Activated CD4-positive, alpha-beta T cell treated with anti-CD3 and anti-CD28 coated beads, Interleukin-2, amount 50 U/mL, for 16 hours (primary cell): ENCODE results near the gene SYTL1.

Source experiments
- DNase-seq: peaks from one replicate; pipeline ENCODE4 v3.0.0-alpha.2; 2020

The SYTL1 gene

DNA sequence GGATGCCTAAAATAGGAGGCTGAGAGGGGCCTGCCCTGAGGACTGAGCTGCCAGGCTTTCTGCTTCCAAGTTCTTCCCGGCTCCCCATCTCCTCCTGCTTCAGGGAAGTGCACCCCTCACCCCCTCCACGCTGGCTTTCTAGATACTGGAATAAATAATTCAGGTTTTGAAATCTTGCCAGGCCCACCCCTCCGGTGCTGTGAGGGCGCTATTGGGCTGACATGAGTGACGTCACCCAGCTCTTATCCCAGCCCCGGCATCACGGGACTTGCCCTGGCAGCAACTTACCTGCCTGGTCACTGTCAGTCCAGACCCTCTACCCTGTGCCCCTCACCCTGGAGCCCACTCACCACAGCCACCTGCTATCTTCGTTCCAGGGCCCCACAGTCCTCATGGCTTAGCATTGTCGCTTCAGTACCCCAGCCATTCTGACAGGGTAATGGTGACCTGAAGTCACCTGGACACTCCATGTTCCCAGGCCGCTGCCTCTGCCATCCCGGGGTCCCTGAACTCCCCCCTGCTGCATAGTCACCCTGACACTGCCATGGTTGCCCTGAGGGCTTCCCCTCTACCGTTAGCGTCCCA, 49.8 kb downstream of the SYTL1 start:
- DNase-seq: peak; percentile 18

DNA sequence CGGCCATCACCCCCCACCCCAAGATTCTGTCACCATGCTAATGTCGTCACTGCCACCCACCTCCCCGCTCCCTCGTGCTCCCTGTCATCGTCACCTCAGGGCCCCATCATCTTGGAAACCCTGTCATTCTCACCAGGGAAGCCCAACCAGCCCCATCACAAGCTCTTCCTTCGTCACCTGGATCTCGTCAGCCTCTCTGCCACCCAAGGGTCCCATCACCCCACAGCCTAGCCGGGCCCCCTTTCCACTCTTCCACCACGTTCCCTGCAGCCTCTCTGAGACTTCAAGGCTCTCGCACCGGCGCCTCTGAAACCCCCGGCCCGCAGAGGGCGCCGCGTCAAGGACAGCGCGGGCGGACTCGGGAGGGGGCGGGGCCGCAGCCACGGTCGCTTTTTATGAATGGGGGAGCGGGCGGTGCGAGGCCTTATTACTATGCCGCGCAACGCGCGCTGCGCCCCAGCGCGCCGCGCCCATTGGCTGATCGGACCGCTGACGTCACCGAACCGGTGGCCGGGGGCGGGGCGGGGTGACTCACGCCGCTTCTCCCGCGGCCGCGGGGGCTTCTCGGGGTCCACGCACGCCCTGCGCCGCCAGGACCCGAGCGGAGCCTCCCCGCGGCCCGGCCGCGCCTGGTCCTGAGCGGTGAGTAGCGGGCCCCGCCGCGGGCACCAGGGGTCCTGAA, 50.4 kb downstream of the SYTL1 start, which contains the start of gene GPR3:
Gene GPR3 (plus strand): TSS at position 527 of the 682 bp plus-strand sequence. CDS start 1,177 bp downstream, outside the sequence.
- peak; percentile 94 for DNase-seq

DNA sequence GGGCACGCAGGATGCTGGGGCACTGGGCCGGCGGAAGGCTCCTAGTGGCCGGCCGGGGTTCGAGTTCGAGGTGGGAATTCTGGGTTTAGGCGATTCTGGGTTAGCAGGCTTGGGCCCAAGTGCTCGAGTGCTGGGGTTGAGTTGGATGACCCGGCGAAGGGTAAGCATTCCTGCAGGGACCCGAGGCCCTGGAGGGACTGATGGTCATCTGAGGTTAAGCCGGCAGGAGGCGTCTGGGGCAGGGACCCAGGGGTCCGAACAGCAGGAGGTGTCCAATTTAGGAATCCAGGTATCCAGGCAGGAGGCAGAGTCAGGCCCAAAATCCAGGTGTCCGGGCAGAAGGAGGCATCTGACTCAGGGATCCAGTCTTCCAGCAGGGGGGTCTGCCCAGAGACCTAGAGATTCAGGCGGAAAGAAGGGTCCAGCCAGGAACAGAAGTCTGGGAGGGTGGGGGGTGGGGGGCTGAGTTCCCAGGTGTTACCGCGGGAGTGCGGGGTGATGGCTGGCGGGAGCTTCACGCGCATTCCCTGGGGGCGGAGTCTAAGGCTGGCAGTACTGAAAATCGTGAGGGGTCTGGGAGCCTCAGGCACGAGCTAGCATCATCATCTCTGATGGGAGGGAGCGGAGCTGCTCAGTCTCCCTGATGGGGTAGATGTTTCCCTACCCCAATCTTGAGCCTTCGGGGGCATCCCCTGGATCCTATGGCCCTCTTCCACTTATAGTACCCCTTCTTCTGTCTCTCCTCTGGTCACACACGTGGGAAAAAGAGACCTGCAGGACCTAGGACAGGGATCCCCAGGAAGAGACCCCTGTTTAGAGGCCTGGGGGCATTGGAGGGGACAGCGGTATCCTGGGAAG, 51.2 kb downstream of the SYTL1 start:
- DNase-seq: no peak

DNA sequence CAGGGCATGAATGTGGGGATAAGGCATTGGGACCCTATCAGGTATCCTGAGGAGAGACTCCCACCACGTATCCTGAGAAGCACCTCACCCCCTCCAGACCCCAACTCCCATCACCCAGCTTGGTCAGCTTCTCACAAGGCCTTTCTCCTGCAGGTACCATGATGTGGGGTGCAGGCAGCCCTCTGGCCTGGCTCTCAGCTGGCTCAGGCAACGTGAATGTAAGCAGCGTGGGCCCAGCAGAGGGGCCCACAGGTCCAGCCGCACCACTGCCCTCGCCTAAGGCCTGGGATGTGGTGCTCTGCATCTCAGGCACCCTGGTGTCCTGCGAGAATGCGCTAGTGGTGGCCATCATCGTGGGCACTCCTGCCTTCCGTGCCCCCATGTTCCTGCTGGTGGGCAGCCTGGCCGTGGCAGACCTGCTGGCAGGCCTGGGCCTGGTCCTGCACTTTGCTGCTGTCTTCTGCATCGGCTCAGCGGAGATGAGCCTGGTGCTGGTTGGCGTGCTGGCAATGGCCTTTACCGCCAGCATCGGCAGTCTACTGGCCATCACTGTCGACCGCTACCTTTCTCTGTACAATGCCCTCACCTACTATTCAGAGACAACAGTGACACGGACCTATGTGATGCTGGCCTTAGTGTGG, 51.9 kb downstream of the SYTL1 start:
- no peak for DNase-seq

DNA sequence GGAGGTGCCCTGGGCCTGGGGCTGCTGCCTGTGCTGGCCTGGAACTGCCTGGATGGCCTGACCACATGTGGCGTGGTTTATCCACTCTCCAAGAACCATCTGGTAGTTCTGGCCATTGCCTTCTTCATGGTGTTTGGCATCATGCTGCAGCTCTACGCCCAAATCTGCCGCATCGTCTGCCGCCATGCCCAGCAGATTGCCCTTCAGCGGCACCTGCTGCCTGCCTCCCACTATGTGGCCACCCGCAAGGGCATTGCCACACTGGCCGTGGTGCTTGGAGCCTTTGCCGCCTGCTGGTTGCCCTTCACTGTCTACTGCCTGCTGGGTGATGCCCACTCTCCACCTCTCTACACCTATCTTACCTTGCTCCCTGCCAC, 52.4 kb downstream of the SYTL1 start:
- DNase-seq: no peak

DNA sequence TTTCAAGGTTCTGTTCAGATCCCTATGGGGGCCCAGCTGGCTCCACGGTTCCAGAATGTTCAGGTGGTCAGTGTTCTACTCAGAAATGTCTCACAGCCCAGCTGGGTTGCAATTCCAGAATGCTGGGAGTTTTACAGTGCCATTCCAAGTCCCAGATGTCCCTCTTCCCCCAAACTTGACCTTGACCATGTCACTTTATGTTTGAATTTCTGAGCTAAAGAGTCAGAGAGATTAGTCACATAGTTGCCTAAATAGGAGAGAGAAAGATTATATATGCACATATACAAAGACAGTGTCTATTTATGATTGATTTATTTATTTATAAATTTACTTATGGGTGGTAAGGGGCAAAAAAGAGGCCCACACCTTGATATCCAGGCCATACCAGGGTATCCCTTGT, 53.1 kb downstream of the SYTL1 start:
- DNase-seq: no peak

DNA sequence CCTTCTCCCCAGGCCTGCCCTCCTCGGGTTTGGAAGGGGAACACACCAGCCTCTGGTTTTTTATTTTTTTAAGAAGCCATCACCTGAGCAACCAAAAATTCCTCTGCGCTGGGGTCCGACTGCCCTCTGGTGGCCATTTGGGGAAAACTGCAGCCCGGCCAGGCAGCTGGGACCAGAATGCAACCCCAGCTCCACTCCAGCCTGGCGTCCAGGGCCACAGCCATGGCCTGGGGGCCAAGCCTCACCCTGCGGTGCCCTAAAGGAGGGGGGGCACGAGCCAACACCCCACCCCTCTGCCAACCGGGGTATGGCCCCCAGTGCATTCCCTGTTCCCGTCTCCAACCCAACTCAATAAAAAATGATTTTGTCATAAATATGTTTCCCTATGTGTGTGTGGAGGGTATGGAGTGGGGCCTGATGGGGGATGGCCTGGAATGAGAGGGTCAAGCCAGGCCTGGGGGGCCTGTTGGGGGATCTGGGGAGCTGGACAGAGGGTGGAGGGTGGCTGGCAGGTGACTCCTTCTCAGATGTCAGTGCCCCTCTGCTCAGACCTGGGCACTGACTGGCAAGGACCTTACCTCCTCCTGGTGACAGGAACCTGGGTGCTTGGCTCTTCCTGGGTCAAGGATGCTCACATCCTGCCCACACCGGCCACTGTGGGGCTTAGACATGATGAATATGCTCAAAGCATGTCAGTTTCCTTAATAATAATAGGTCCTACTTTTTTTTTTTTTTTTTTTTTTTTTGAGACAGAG, 53.8 kb downstream of the SYTL1 start:
- peak; percentile 81 for DNase-seq

DNA sequence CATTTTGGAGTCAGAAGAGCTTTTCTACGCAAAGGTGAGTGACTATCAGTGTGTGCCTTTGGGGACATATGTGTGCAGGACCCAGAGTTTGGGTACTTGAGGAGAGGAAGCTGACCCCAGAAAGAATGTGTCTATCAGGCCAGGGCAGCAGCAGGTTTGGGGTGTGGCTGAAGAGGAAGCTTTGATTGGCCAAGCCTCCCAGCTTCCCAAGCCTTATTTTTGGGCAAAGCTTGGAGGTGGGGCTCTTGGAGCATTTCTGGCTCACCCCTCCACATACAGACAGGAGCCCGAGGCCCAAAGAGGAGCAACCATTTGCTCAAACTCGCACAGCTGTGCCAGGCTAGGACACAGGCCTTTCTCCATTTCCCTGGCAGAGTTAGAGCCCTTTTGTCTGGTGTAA, 55.3 kb downstream of the SYTL1 start:
- DNase-seq: no peak

DNA sequence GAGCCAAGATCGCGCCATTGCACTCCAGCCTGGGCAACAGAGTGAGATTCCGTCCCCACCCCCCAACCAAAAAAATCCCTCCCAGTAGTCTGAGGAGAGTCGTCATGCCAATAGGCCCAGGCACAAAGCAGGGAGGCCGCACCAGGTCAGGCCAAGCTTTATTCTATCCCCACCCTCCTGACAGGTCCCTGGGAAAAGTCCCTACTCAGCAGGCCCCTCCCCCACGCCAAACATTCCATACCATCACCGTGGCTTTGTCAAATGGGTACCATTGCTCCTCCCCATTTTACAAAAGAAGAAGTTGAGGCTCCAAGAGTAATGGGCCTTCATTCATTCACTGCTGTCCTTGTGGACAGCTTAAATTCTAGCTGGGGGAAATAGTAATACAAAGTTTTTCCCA, 55.9 kb downstream of the SYTL1 start:
- DNase-seq: no peak

DNA sequence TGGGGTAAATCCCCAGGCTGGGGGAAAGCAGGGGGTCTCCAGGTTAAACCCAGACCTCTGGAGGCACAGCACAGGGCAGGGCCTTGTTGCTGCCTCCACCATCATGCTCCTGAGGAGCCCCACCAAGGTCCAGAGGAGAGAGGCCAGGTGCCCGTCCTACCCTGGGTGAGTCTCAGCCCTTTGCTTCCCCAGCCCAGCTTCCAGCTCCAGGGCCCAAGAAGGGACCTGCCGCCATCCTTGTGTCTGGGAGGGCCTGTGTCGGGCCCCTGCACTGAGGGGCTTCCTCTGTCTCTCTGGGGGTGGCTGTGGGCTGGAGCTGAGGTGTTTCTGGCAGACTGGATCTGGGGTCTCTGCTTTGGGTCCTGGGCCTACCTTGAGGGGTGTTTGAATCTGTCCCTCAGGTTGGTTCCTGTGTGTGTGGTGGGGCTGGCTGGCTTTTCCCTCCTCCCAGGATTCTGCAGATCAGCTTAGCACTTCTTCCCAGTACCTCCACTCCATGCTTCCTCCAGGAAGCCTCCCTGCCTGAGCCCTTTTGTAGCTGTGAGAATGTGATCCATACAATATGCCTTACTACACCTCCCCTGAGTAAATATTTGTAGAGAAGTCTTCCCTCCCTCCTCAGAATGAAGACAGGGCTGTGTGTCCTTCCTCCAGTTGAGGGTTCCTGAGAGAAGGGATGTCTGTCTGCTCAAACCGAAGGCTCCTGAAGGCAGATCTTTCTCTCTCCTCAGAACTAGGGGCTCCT, 56.8 kb downstream of the SYTL1 start:
- no peak for DNase-seq

DNA sequence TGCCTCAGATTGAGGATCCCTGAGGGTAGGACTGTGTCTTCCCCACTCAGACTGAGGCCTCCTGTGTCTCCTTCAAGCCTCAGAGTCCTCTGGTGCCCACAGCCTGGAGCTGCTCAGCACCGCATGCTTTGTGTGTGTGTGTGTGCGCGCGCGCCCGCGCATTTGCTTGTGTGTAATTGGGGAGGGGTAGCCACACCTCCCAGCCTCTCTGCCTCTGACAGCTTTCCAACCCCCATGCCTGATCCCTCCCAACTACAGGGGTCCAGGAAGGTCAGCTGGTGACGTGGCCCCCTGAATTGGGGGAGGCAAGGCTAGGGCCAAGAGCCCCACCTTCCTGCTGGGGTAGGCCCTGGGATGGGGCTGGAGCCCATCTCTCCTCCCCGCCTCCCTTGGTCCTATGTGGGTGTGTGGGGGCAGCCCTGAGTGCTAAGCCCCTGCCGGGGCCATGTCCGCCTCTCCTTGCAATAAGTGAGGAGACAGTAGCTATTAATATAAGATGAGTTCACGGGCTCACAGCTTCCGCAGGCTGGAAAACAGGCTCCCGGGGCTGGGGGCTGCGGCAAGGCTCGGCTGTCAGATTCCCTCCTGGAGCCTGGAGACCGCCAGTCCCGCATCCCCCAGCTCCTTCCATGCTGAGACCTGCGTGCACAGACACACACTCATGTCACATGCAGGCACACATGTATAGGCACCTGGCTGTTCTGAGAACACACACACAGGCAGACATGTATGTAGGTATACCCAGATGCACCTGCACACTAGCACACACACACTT, 57.6 kb downstream of the SYTL1 start:
- no peak for DNase-seq

DNA sequence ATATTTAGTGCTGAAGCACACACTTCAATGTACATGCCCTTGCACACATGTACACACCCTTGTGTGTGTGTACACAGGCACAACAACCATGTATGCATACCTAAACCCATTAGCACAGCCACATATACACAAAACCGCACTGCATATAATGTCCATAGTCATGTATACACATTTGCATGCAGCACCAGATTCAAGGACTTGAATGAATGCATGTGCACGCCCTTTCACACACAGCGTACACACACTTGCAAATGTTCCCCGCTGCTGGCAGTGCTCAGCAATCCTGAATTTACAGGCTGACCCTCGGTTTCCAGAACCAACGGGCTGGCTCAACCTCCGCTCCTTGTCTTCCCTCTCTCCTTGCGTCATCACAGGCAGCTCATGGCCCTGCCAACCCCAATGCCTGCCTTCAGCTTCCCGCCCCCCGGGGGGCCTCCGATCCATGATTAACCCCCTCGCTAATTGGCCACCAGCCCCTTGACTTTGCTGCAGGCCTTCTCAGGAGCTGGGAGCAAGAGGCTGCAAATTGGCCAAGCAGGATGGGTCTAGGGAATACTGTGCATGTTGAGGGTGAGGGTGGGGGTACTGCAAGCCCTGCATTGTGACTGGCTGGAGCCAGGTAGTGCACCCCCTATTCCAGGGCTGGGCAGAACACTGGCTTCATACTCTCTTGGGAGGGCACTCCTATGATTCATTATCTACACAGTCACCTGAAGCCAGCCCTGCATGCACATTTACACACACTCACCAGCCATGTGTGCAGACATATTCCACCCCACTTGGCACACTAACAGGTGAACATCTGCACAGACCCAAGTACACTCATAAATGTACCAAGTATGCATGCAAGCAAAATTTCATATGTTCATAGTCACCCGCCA, 58.5 kb downstream of the SYTL1 start:
- DNase-seq: no peak

DNA sequence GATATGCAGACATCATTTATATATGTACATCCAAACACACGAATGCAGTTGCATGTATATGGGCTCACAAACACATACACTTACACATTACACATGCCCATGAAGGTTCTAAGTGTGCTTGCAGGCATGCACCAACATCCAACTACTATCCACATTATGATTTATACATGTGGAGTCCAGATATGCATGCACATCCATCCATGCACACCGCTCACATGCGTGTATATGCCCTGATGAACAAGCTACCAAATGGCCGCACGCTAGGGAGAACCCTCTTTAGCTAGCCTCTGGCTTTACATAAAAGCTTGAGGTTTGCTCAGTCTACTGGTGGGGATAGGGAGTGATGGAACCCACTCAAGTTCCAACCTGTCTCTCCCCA, 59.1 kb downstream of the SYTL1 start:
- DNase-seq: no peak

DNA sequence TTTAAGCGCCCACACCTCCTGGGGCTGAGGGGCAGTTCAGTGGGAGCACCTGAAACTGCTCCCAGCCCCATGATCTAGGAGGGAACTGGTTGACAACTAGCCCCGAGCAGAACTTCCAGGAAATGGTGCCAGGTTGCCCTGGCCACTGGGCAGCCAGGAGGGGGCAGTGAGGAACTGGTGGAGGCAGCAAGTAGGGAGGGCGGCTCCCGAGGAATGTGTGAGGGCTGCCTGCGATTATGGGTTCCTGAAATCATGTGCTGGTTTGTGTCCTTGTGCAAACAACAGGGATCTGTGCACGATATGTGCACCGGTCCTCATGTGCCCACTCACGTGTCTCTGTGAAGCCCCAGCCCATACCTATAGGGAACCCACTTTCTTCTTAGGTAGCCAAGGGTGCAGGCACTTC, 60.5 kb downstream of the SYTL1 start:
- DNase-seq: no peak

DNA sequence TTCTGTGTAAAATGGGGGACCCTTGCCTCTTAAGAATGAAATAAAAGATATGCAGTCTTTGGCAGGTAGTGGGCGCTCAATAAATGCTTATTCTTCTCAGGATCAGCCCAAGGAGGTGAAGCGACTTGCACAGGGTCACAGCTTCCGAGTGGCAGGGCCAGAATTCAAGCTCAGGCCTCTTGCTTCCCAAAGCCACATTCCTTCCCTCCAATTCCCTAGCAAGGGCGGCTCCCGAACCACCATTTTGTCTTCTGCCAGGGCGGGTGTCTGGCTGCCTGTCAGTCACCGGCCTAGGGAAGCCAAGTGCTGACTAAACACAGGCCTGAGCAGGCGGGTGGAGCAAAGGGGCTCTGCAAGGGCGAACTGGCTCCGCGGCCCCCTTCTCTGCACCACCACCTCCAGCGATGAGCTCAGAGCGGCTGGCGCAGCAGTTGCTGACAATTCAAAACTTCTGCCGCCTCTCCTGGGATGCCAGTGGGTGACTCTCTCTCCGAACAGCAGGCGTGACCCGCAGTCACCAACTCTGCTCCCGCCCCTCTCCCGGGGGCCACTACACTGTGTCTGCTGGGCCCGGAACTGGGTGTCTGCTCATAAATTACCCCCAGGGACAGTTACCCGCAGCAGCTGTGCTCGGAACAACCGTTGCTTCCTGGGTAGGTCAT, 61.4 kb downstream of the SYTL1 start:
- peak; percentile 20 for DNase-seq
